Liver (tissue), 9 donors: Measurements from ENCODE around the gene WFDC6. TPM values are rescaled to one million over a fixed set of nuclear protein-coding genes. Genes with fewer than 3 reads are reported as not detected.

Experiments used
- DNase-seq: peaks from one replicate; pipeline ENCODE4 v3.0.0-alpha.2; 2017; ENCODE audit warnings: low spot score
- H3K27ac ChIP-seq, 2 donors: one replicate each; pipeline ENCODE4 v1.7.0; 2013; ENCODE audit warnings: inconsistent platforms in 2 of 2, low read length in 2 of 2, control low read depth in 1 of 2, low read depth in 1 of 2, mild to moderate bottlenecking in 1 of 2
- H3K27me3 ChIP-seq, 4 donors: one replicate each; pipeline versions ENCODE4 v1.6.1 to v1.7.0; 2013; ENCODE audit warnings: low read length in 3 of 4, inconsistent platforms in 1 of 4, mild to moderate bottlenecking in 1 of 4, moderate library complexity in 1 of 4; ENCODE audit not compliant: control insufficient read depth in 4 of 4, insufficient read depth in 4 of 4
- H3K36me3 ChIP-seq, 4 donors: one replicate each; pipeline versions ENCODE4 v1.6.1 to v1.7.0; 2013; ENCODE audit warnings: low read length in 3 of 4, mild to moderate bottlenecking in 3 of 4, low read depth in 1 of 4, moderate library complexity in 1 of 4; ENCODE audit not compliant: control insufficient read depth in 4 of 4, insufficient read depth in 3 of 4
- H3K4me1 ChIP-seq, 4 donors: one replicate each; pipeline versions ENCODE4 v1.6.1 to v1.7.0; 2013; ENCODE audit warnings: low read length in 3 of 4, mild to moderate bottlenecking in 3 of 4, moderate library complexity in 1 of 4; ENCODE audit not compliant: control insufficient read depth in 4 of 4, insufficient read depth in 4 of 4
- H3K4me3 ChIP-seq, 3 donors: one replicate each; pipeline versions ENCODE4 v1.6.1 to v1.7.0; 2013; ENCODE audit warnings: low read length in 3 of 3, control low read depth in 1 of 3, low read depth in 1 of 3, mild to moderate bottlenecking in 1 of 3
- H3K9ac ChIP-seq, 2 donors: one replicate each; pipeline ENCODE4 v1.7.0; 2013; ENCODE audit warnings: low read length in 2 of 2, mild to moderate bottlenecking in 2 of 2, moderate library complexity in 2 of 2, control low read depth in 1 of 2, low read depth in 1 of 2
- H3K9me3 ChIP-seq, 4 donors: one replicate each; pipeline versions ENCODE4 v1.6.1 to v1.7.0; 2013; ENCODE audit warnings: low read length in 3 of 4; ENCODE audit not compliant: control insufficient read depth in 4 of 4
- EGR1 ChIP-seq, 2 donors: IDR thresholded peaks; 2 replicates each; pipeline ENCODE4 v1.6.1; 2016 to 2018; ENCODE audit warnings: antibody characterized with exemption in 2 of 2, low read depth in 2 of 2
- FOXA1 ChIP-seq: IDR thresholded peaks from 2 replicates; pipeline ENCODE4 v1.6.1; 2016; ENCODE audit warnings: antibody characterized with exemption
- FOXA2 ChIP-seq: IDR thresholded peaks from 2 replicates; pipeline ENCODE4 v1.6.1; 2016; ENCODE audit warnings: antibody characterized with exemption
- GABPA ChIP-seq, 2 donors: IDR thresholded peaks in 1 of 2; conservative IDR thresholded peaks in 1 of 2; 2 replicates each; pipeline ENCODE4 v1.6.1; 2016; ENCODE audit warnings: antibody characterized with exemption in 2 of 2, mild to moderate bottlenecking in 1 of 2, moderate library complexity in 1 of 2
- HNF4A ChIP-seq, 2 donors: conservative IDR thresholded peaks; 2 replicates each; pipeline ENCODE4 v1.6.1; 2016; ENCODE audit warnings: antibody characterized with exemption in 2 of 2, mild to moderate bottlenecking in 2 of 2
- HNF4G ChIP-seq: IDR thresholded peaks from 2 replicates; pipeline ENCODE4 v1.6.1; 2016; ENCODE audit warnings: antibody characterized with exemption
- JUND ChIP-seq, 2 donors: IDR thresholded peaks; 2 replicates each; pipeline ENCODE4 v1.6.1; 2016; ENCODE audit warnings: antibody characterized with exemption in 2 of 2
- NR2F2 ChIP-seq: IDR thresholded peaks from 2 replicates; pipeline ENCODE4 v1.6.1; 2016; ENCODE audit warnings: antibody characterized with exemption
- RAD21 ChIP-seq, 2 donors: IDR thresholded peaks; 2 replicates each; pipeline ENCODE4 v1.6.1; 2016; ENCODE audit warnings: antibody characterized with exemption in 2 of 2, mild to moderate bottlenecking in 2 of 2
- RXRA ChIP-seq, 2 donors: IDR thresholded peaks; 2 replicates each; pipeline ENCODE4 v1.6.1; 2017 to 2018; ENCODE audit warnings: antibody characterized with exemption in 2 of 2, mild to moderate bottlenecking in 1 of 2
- SP1 ChIP-seq: IDR thresholded peaks from 2 replicates; pipeline ENCODE4 v1.6.1; 2018; ENCODE audit warnings: antibody characterized with exemption, mild to moderate bottlenecking
- TAF1 ChIP-seq: conservative IDR thresholded peaks from 2 replicates; pipeline ENCODE4 v1.6.1; 2016; ENCODE audit warnings: antibody characterized with exemption, mild to moderate bottlenecking
- YY1 ChIP-seq: IDR thresholded peaks from 2 replicates; pipeline ENCODE4 v1.6.1; 2016; ENCODE audit warnings: antibody characterized with exemption, mild to moderate bottlenecking
- WGBS: extraction: QIAGEN DNeasy Blood & Tissue Kit; methylation state at CpG from one replicate; pipeline ENCODE4 v1.1.7; 2013; 5-methylcytosine and 5-hydroxymethylcytosine counted together
- polyA plus RNA-seq, 2 donors: library from polyadenylated mRNA; stranded (reverse) in 1 of 2; unstranded in 1 of 2; fragments of 200-250 nt in 1 of 2; fragments of >200 nt in 1 of 2; fragmentation: Nextera tagmentation in 1 of 2; extraction: Ambion mirVana in 1 of 2; gene quantifications; one replicate each; pipeline versions ENCODE4 v1.2.1 to v1.2.3, GENCODE V29; 2013 to 2015
- total RNA-seq, 2 donors: library from RNA; depleted of rRNA; stranded (reverse); fragments of >200 nt; gene quantifications; one replicate each; pipeline ENCODE4 v1.2.3, GENCODE V29; 2014
- TF ChIP-seq, protein P1 (sequence below): IDR thresholded peaks from 2 replicates; pipeline ENCODE4 v1.6.1; 2016; ENCODE audit warnings: antibody characterized with exemption
- TF ChIP-seq, protein P2 (sequence below): IDR thresholded peaks from 2 replicates; pipeline ENCODE4 v1.6.1; 2016; ENCODE audit warnings: antibody characterized with exemption, mild to moderate bottlenecking
- TF ChIP-seq, protein P3 (sequence below): fragments of 150-350 bp; IDR thresholded peaks from 2 replicates; pipeline ENCODE4 v1.5.1; 2017; ENCODE audit warnings: improper control_type of control experiment, low read depth, low read length; ENCODE audit not compliant: missing input control
- TF ChIP-seq, protein P4 (sequence below): IDR thresholded peaks from 2 replicates; pipeline ENCODE4 v1.6.1; 2016; ENCODE audit warnings: antibody characterized with exemption
- TF ChIP-seq, protein P5 (sequence below): IDR thresholded peaks from 2 replicates; pipeline ENCODE4 v1.6.1; 2016; ENCODE audit warnings: antibody characterized with exemption
- donor health status: healthy.
- donor health status: healthy.
- donor health status: healthy.
- donor health status: healthy.
- donor health status: healthy.

WFDC6 gene
- total and polyA plus RNA-seq, 4 donors, result not detected

DNA sequence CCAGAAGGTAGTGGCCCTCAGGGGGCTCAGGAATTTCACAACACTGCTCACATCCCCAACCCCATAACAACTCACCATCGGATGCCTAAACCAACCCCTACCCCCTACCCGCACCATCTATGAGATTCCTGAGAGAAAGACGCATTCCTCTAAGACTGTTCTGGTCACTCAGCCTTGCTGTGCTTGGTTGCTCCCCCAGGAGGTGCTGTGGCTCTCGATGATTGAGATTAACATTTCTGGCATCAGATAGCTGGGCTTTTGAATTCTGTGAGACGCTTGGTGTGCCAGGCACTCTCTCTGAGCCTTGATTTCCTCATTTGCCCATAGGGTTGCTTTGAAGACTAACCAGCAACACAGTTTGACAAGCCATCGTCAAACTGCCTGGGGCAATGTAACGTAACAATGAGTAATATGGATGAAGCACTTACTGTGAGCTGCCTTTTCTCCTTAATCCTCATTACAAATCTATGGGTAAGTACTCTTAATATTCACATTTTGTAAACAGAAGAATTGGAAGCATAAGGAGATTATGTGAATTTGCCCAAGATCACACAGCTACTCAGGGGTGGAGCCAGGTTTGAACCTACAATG, 978 bp downstream of the WFDC6 start:
- Histone ChIP-seq H3K27me3 (peaks cover 0 to 9% (median 0%) of the 10 kb centered on the region in 4 donors), H3K9ac (no peak overlapping the region), H3K27ac (no peak overlapping the region), H3K36me3 (no peaks in the 10 kb centered on the region), H3K4me1 (no peaks in the 10 kb centered on the region), H3K9me3 (no peaks in the 10 kb centered on the region), H3K4me3 (no peak overlapping the region)
- no peak for DNase-seq
- TF ChIP-seq FOXA1 (no peak), RAD21 (IDR thresholded peaks at IDR 0.05) (no peak), RXRA (IDR thresholded peaks at IDR 0.05) (no peak), NR2F2 (no peak), TAF1 (no peak), HNF4A (conservative IDR thresholded peaks at IDR 0.05) (no peak), HNF4G (no peak), YY1 (no peak), GABPA (IDR thresholded peaks at IDR 0.05 in 1 of 2, conservative IDR thresholded peaks at IDR 0.05 in 1 of 2) (no peak), FOXA2 (no peak), JUND (IDR thresholded peaks at IDR 0.05) (no peak), SP1 (no peak), EGR1 (IDR thresholded peaks at IDR 0.05; ENCODE audit: low read depth in 2 of 2) (no peak)
- TF ChIP-seq, protein P1, sequence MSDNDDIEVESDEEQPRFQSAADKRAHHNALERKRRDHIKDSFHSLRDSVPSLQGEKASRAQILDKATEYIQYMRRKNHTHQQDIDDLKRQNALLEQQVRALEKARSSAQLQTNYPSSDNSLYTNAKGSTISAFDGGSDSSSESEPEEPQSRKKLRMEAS, result no peak
- TF ChIP-seq, protein P2, sequence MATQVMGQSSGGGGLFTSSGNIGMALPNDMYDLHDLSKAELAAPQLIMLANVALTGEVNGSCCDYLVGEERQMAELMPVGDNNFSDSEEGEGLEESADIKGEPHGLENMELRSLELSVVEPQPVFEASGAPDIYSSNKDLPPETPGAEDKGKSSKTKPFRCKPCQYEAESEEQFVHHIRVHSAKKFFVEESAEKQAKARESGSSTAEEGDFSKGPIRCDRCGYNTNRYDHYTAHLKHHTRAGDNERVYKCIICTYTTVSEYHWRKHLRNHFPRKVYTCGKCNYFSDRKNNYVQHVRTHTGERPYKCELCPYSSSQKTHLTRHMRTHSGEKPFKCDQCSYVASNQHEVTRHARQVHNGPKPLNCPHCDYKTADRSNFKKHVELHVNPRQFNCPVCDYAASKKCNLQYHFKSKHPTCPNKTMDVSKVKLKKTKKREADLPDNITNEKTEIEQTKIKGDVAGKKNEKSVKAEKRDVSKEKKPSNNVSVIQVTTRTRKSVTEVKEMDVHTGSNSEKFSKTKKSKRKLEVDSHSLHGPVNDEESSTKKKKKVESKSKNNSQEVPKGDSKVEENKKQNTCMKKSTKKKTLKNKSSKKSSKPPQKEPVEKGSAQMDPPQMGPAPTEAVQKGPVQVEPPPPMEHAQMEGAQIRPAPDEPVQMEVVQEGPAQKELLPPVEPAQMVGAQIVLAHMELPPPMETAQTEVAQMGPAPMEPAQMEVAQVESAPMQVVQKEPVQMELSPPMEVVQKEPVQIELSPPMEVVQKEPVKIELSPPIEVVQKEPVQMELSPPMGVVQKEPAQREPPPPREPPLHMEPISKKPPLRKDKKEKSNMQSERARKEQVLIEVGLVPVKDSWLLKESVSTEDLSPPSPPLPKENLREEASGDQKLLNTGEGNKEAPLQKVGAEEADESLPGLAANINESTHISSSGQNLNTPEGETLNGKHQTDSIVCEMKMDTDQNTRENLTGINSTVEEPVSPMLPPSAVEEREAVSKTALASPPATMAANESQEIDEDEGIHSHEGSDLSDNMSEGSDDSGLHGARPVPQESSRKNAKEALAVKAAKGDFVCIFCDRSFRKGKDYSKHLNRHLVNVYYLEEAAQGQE, result no peak
- TF ChIP-seq, protein P3, sequence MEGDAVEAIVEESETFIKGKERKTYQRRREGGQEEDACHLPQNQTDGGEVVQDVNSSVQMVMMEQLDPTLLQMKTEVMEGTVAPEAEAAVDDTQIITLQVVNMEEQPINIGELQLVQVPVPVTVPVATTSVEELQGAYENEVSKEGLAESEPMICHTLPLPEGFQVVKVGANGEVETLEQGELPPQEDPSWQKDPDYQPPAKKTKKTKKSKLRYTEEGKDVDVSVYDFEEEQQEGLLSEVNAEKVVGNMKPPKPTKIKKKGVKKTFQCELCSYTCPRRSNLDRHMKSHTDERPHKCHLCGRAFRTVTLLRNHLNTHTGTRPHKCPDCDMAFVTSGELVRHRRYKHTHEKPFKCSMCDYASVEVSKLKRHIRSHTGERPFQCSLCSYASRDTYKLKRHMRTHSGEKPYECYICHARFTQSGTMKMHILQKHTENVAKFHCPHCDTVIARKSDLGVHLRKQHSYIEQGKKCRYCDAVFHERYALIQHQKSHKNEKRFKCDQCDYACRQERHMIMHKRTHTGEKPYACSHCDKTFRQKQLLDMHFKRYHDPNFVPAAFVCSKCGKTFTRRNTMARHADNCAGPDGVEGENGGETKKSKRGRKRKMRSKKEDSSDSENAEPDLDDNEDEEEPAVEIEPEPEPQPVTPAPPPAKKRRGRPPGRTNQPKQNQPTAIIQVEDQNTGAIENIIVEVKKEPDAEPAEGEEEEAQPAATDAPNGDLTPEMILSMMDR, result no peak
- TF ChIP-seq, protein P4, sequence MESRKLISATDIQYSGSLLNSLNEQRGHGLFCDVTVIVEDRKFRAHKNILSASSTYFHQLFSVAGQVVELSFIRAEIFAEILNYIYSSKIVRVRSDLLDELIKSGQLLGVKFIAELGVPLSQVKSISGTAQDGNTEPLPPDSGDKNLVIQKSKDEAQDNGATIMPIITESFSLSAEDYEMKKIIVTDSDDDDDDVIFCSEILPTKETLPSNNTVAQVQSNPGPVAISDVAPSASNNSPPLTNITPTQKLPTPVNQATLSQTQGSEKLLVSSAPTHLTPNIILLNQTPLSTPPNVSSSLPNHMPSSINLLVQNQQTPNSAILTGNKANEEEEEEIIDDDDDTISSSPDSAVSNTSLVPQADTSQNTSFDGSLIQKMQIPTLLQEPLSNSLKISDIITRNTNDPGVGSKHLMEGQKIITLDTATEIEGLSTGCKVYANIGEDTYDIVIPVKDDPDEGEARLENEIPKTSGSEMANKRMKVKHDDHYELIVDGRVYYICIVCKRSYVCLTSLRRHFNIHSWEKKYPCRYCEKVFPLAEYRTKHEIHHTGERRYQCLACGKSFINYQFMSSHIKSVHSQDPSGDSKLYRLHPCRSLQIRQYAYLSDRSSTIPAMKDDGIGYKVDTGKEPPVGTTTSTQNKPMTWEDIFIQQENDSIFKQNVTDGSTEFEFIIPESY, result no peak
- TF ChIP-seq, protein P5, sequence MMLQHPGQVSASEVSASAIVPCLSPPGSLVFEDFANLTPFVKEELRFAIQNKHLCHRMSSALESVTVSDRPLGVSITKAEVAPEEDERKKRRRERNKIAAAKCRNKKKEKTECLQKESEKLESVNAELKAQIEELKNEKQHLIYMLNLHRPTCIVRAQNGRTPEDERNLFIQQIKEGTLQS, result no peak
- WGBS, result 57% methylated on average over 7 of the region's 7 CpGs
